ENCODE results near the gene ANKRD44.

GRCh38 chr2:197294260-197294659 is 16.3 kb downstream of the ANKRD44 start:
- TF ChIP-seq GATA2 (IDR thresholded peaks at IDR 0.05; ENCODE audit: low read depth, low read length), result no peak
- no peak for TF ChIP-seq GATA3 (IDR thresholded peaks at IDR 0.05; ENCODE audit: low read depth, low read length)
